Epithelial cell of esophagus (primary cell): ENCODE results near the gene ZC3H12C.
A peak's percentile ranks its signal among the peaks of the same experiment; 100 is the strongest.

Source experiments
- DNase-seq: peaks from one replicate; pipeline ENCODE4 v3.0.0; 2010; ENCODE audit warnings: low read depth
- H3K4me3 ChIP-seq: 2 replicates; pipeline ENCODE4 v1.5.1; 2011; ENCODE audit warnings: mild to moderate bottlenecking, low read length, control low read depth
- TF ChIP-seq, protein P1 (sequence below): IDR thresholded peaks from 2 replicates; pipeline ENCODE4 v1.5.1; 2011; ENCODE audit warnings: low read depth, mild to moderate bottlenecking, low read length, control low read depth, inconsistent platforms; ENCODE audit not compliant: insufficient read depth; ENCODE audit errors: missing control alignments

The ZC3H12C gene

DNA sequence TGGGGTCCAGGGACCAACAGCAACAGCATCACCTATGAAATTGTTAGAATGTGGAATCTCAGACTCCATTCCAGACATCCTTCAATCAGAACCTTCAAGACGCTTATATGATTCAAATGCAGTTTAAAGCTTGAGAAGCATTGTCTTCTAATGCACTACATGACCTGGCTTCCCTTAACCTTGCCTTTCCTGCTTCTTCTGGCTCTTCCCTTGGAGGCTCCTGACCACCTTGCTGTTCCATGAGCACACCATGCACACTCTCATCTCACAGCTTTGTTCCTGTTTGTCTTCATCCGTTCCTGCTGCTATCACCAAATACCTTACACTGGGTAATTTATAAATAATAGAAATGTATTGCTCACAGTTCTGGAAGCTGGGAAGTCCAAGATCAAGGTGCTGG lies 26.1 kb downstream of the ZC3H12C start:
- no peak overlapping the region for H3K4me3 ChIP-seq
- TF ChIP-seq, protein P1, sequence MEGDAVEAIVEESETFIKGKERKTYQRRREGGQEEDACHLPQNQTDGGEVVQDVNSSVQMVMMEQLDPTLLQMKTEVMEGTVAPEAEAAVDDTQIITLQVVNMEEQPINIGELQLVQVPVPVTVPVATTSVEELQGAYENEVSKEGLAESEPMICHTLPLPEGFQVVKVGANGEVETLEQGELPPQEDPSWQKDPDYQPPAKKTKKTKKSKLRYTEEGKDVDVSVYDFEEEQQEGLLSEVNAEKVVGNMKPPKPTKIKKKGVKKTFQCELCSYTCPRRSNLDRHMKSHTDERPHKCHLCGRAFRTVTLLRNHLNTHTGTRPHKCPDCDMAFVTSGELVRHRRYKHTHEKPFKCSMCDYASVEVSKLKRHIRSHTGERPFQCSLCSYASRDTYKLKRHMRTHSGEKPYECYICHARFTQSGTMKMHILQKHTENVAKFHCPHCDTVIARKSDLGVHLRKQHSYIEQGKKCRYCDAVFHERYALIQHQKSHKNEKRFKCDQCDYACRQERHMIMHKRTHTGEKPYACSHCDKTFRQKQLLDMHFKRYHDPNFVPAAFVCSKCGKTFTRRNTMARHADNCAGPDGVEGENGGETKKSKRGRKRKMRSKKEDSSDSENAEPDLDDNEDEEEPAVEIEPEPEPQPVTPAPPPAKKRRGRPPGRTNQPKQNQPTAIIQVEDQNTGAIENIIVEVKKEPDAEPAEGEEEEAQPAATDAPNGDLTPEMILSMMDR: no peak
- DNase-seq: no peak

DNA sequence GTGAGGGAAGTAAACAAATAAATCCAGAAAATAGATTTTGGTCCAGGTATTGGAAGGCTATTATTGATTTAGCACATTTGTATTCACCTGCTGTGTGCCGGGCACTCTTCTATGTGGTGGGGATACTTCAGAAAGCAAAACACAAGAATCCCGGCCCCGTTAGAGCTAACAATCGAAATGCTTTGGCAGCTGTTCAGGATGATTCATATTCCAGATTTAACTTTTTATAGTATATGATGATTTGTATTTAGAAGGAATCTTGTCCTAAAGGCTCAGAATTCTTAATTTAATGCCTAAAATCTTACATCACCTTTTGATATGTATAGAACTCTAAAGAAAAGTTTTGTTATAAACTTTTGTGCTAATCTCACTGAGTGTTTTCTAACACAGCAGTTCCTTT lies 28.0 kb downstream of the ZC3H12C start:
- DNase-seq: peak; percentile 30
- TF ChIP-seq, protein P1: no peak
- H3K4me3 ChIP-seq: no peak overlapping the region

DNA sequence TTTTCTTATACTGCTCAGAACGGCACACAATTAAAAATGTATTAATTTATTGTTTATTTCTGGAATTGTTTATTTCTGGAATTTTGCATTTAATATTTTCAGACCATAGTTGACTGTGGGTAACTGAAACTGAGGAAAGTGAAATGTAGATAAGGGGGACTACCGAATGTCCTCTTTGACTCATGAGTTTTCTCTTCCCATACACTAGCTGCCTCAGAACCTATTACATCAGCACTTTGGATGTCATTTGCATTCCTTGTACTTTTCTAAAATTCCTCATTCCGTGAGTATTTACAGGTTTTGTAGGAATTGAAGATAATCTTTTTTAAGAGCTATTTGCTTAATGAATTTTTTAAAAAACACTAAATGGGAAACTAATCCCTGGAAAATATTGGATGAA lies 29.8 kb downstream of the ZC3H12C start:
- DNase-seq: no peak
- TF ChIP-seq, protein P1: no peak

DNA sequence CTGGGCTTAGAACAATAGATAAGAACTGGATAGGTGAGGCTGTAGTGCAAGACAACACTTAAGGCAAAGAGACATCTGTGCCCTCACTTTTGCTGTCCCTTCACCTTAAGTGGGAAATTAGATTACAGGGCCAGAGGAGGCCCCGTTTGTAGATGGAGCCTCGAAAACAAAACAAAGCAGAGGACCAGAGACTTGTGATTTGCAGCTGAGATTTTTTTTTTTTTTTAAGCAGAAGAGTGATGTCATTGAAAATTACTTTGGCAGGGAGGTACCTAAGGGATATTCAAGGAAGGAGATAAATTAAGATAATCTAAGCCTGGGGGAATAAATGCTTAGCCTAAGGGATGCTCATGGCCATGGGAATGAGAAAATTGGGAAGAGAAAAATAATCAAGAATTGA lies 31.4 kb downstream of the ZC3H12C start:
- DNase-seq: no peak

More for the DNA sequence above, 29.8 kb downstream of the ZC3H12C start:
- H3K4me3 ChIP-seq: no peak overlapping the region

DNA sequence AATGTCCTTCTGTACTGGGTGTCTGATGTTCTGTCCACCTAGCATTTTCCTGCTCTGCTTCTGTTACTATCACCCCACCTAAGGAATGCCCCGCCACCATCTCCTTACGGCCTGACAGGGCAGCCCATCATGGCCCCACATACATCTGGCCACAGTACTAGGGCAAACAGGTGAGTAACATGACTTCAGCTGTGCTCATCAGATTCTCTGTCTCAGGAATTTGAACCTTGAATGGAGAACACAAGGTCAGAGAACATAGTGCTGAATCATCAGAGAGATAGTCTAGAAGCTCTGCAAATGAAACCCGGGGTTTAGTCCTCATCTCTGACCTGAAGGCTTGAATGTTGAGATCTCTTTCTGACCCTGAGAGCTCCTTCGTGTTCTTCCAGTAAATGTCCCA lies 32.4 kb downstream of the ZC3H12C start:
- H3K4me3 ChIP-seq: no peak overlapping the region
- DNase-seq: peak; percentile 55
- TF ChIP-seq, protein P1: no peak

More for the DNA sequence above, 31.4 kb downstream of the ZC3H12C start:
- TF ChIP-seq, protein P1: no peak
- no peak overlapping the region for H3K4me3 ChIP-seq

DNA sequence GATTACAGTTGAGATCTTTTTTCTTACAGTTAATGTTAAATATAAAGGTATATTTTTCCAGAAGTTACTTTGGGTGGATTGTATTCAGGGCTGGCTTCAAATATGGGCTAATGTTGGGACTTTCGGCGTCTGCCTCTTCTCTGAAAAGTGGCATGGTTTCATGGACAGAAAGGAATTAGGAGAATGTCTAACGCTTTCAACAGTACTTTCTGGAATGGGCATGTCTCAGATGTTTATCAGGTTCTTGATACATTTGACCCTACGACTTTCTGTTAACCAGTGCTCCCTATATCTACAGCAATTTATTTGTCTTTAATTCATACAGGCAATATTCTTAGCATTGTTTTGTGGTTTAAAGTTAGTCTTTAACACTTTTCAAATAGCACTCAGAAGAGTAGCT lies 33.7 kb downstream of the ZC3H12C start:
- H3K4me3 ChIP-seq: no peak overlapping the region
- no peak for DNase-seq
- TF ChIP-seq, protein P1: no peak

DNA sequence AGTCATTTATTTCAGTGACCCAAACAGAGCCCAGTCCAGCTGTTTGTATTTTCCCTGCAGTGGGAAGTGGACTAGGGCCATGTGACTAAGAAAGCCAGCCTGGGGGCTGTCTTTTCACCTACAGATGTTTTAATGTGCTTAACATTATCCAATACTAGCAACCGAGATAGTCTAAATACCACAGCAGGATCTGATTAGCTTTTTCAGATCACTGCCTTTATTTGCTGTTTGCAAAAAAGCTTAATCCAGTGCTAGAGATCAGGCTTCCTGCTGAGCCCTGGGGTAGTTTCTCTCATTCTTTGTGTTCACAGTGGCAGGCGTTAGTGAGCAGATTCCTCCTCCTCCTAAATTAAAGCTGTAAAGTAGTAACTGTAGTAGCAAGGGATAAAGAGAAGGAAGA lies 35.0 kb downstream of the ZC3H12C start:
- TF ChIP-seq, protein P1: no peak
- no peak for DNase-seq
- H3K4me3 ChIP-seq: no peak overlapping the region
